ENCODE results near the gene SUSD2. TPM values are rescaled to one million over a fixed set of nuclear protein-coding genes. Genes with fewer than 3 reads are reported as not detected.

The SUSD2 gene
- total RNA-seq, 1 experiment from 2014 or later: 1.1 TPM

GRCh38 chr22:24153353-24153752, 27.9 kb upstream of the SUSD2 start:
- ATAC-seq (no peak), DNase-seq (ENCODE audit: low spot score) (no peak)
- no peak overlapping the region for H3K27ac Mint-ChIP-seq
- ChIA-PET POLR2A (no interaction called here), CTCF (interaction anchor here (1.2 to 6.6 kb wide), 5 partner anchors 13 to 77 kb away, joined by 3 to 39 read pairs (median 7); no protein-coding TSS in a partner anchor)
- TF ChIP-seq KAT7 (CRISPR knock-in tag; IDR thresholded peaks at IDR 0.05; ENCODE audit: borderline replicate concordance): no peak
- no peak for TF ChIP-seq JUN (CRISPR knock-in tag; IDR thresholded peaks at IDR 0.05)
- TF ChIP-seq TEAD1 (CRISPR knock-in tag; IDR thresholded peaks at IDR 0.05): no peak
- H3K36me3 Mint-ChIP-seq: 0 out of 2 replicates have a peak, but pooled peaks cover 3% of the 10 kb centered on the region
- peaks cover 21% of the 10 kb centered on the region for H3K4me1 Mint-ChIP-seq
- no peaks in the 10 kb centered on the region for H3K9me3 Mint-ChIP-seq
- H3K27me3 Mint-ChIP-seq (ENCODE audit: low read depth): 0 out of 2 replicates have a peak, but pooled peaks cover 3% of the 10 kb centered on the region
- H3K4me3 Mint-ChIP-seq: no peak overlapping the region

- H3K27me3 Mint-ChIP-seq (ENCODE audit: low read depth): 0 out of 2 replicates have a peak, but pooled peaks cover 3% of the 10 kb centered on the region
- no peak overlapping the region for H3K4me3 Mint-ChIP-seq
- ChIA-PET POLR2A (no interaction called here), CTCF (interaction anchor here (0.5 to 6.6 kb wide), 6 partner anchors 12 to 306 kb away, joined by 3 to 39 read pairs (median 6); no protein-coding TSS in a partner anchor)
- no peak overlapping the region for H3K27ac Mint-ChIP-seq
- no peaks in the 10 kb centered on the region for H3K9me3 Mint-ChIP-seq
- peaks cover 21% of the 10 kb centered on the region for H3K4me1 Mint-ChIP-seq
- 0 out of 2 replicates have a peak, but pooled peaks cover 3% of the 10 kb centered on the region for H3K36me3 Mint-ChIP-seq
- TF ChIP-seq TEAD4 (CRISPR knock-in tag; IDR thresholded peaks at IDR 0.05) (no peak), ELF4 (CRISPR knock-in tag; IDR thresholded peaks at IDR 0.05; ENCODE audit: low read depth) (no peak), MXD4 (CRISPR knock-in tag; IDR thresholded peaks at IDR 0.05; ENCODE audit: borderline replicate concordance) (no peak), GRHL2 (CRISPR knock-in tag; IDR thresholded peaks at IDR 0.05; ENCODE audit: insufficient replicate concordance, severe bottlenecking) (no peak), ZNF219 (CRISPR knock-in tag; IDR thresholded peaks at IDR 0.05; ENCODE audit: borderline replicate concordance) (no peak), CREB1 (CRISPR knock-in tag; IDR thresholded peaks at IDR 0.05) (no peak), CBFB (CRISPR knock-in tag; IDR thresholded peaks at IDR 0.05; ENCODE audit: low read depth) (no peak), ZNF138 (CRISPR knock-in tag; conservative IDR thresholded peaks at IDR 0.05) (no peak), SMAD3 (CRISPR knock-in tag; IDR thresholded peaks at IDR 0.05; ENCODE audit: borderline replicate concordance) (no peak), ZNF263 (CRISPR knock-in tag; IDR thresholded peaks at IDR 0.05; ENCODE audit: low read depth) (no peak), FOXP1 (CRISPR knock-in tag; IDR thresholded peaks at IDR 0.05; ENCODE audit: borderline replicate concordance) (no peak), ZNF281 (CRISPR knock-in tag; IDR thresholded peaks at IDR 0.05) (no peak), STAT6 (CRISPR knock-in tag; conservative IDR thresholded peaks at IDR 0.05; ENCODE audit: low read depth) (no peak), NFATC4 (CRISPR knock-in tag; IDR thresholded peaks at IDR 0.05) (no peak)
- TF ChIP-seq, protein P1, sequence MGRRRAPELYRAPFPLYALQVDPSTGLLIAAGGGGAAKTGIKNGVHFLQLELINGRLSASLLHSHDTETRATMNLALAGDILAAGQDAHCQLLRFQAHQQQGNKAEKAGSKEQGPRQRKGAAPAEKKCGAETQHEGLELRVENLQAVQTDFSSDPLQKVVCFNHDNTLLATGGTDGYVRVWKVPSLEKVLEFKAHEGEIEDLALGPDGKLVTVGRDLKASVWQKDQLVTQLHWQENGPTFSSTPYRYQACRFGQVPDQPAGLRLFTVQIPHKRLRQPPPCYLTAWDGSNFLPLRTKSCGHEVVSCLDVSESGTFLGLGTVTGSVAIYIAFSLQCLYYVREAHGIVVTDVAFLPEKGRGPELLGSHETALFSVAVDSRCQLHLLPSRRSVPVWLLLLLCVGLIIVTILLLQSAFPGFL (CRISPR knock-in tag; IDR thresholded peaks at IDR 0.05; ENCODE audit: borderline replicate concordance): no peak
- TF ChIP-seq, protein P2, sequence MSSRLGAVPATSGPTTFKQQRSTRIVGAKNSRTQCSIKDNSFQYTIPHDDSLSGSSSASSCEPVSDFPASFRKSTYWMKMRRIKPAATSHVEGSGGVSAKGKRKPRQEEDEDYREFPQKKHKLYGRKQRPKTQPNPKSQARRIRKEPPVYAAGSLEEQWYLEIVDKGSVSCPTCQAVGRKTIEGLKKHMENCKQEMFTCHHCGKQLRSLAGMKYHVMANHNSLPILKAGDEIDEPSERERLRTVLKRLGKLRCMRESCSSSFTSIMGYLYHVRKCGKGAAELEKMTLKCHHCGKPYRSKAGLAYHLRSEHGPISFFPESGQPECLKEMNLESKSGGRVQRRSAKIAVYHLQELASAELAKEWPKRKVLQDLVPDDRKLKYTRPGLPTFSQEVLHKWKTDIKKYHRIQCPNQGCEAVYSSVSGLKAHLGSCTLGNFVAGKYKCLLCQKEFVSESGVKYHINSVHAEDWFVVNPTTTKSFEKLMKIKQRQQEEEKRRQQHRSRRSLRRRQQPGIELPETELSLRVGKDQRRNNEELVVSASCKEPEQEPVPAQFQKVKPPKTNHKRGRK (CRISPR knock-in tag; IDR thresholded peaks at IDR 0.05; ENCODE audit: borderline replicate concordance): no peak
- TF ChIP-seq, protein P3, sequence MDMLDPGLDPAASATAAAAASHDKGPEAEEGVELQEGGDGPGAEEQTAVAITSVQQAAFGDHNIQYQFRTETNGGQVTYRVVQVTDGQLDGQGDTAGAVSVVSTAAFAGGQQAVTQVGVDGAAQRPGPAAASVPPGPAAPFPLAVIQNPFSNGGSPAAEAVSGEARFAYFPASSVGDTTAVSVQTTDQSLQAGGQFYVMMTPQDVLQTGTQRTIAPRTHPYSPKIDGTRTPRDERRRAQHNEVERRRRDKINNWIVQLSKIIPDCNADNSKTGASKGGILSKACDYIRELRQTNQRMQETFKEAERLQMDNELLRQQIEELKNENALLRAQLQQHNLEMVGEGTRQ (CRISPR knock-in tag; IDR thresholded peaks at IDR 0.05): no peak
- TF ChIP-seq, protein P4, sequence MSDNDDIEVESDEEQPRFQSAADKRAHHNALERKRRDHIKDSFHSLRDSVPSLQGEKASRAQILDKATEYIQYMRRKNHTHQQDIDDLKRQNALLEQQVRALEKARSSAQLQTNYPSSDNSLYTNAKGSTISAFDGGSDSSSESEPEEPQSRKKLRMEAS (CRISPR knock-in tag; IDR thresholded peaks at IDR 0.05): no peak
- no peak for ATAC-seq
- DNase-seq (ENCODE audit: low spot score): no peak
Measured at GRCh38 chr22:24153959-24154358, 27.3 kb upstream of the SUSD2 start.

All from WTC11 (cell line).